K562 (cell line): ENCODE measurements around the gene TXNRD2. TPM values are rescaled to one million over a fixed set of nuclear protein-coding genes. Genes with fewer than 3 reads are reported as not detected.

Source experiments
- CHD4 ChIP-seq: fragments of 200-600 bp; sonication (generic); IDR thresholded peaks from 3 replicates; pipeline ENCODE4 v1.6.1; 2012; ENCODE audit warnings: low read depth, mild to moderate bottlenecking, mixed read lengths, low read length, inconsistent platforms; ENCODE audit not compliant: insufficient read depth, insufficient replicate concordance, poor library complexity, severe bottlenecking
- DDX20 ChIP-seq: fragments of 450-650 bp; IDR thresholded peaks from 2 replicates; pipeline ENCODE4 v1.6.1; 2016; ENCODE audit warnings: missing genetic modification characterization, low read depth, mild to moderate bottlenecking, missing compliant biosample characterization, moderate library complexity
- EHMT2 ChIP-seq: fragments of 450-650 bp; IDR thresholded peaks from 2 replicates; pipeline ENCODE4 v1.6.1; 2018; ENCODE audit warnings: antibody characterized with exemption
- FOXJ2 ChIP-seq: fragments of 200-800 bp; sonication (Bioruptor generic); IDR thresholded peaks from 2 replicates; pipeline ENCODE4 v1.6.1; 2016; ENCODE audit warnings: missing genetic modification characterization, missing compliant biosample characterization
- KDM5B ChIP-seq: fragments of 200-600 bp; sonication (generic); IDR thresholded peaks from 2 replicates; pipeline ENCODE4 v1.6.1; 2012; ENCODE audit warnings: low read depth, mild to moderate bottlenecking, moderate library complexity, low read length, control low read depth, inconsistent platforms; ENCODE audit not compliant: insufficient replicate concordance
- MTF1 ChIP-seq: fragments of 250-450 bp; sonication (Bioruptor Pico); IDR thresholded peaks from 2 replicates; pipeline ENCODE4 v1.9.0; 2021; ENCODE audit warnings: moderate library complexity, mild to moderate bottlenecking, inconsistent platforms, borderline replicate concordance
- MYC ChIP-seq, 2 experiments: fragments of 250-450 bp in 1 of 2; sonication (Bioruptor Pico) in 1 of 2; IDR thresholded peaks; 2 replicates each; pipeline versions ENCODE4 v1.5.1 to v1.6.1; 2012 to 2021; ENCODE audit warnings: low read depth in 2 of 2, borderline replicate concordance in 1 of 2, improper control_type of control experiment in 1 of 2, low read length in 1 of 2, mild to moderate bottlenecking in 1 of 2, moderate library complexity in 1 of 2
- RNF2 ChIP-seq: sonication (generic); IDR thresholded peaks from 2 replicates; pipeline ENCODE4 v1.6.1; 2016
- SMARCA5 ChIP-seq: fragments of 450-650 bp; IDR thresholded peaks from 2 replicates; pipeline ENCODE4 v1.6.1; 2016
- SMARCC2 ChIP-seq: fragments of 450-650 bp; IDR thresholded peaks from 2 replicates; pipeline ENCODE4 v1.6.1; 2017; ENCODE audit warnings: antibody characterized with exemption, moderate library complexity, mild to moderate bottlenecking, low read depth
- SRSF1 ChIP-seq: fragments of 200-400 bp; formaldehyde crosslinking; IDR thresholded peaks from 2 replicates; pipeline ENCODE4 v1.6.1; 2017; ENCODE audit warnings: mild to moderate bottlenecking, low read depth, low read length, moderate library complexity
- STAG1 ChIP-seq: sonication (generic); formaldehyde crosslinking; IDR thresholded peaks from 2 replicates; pipeline ENCODE4 v1.5.0; 2020; ENCODE audit warnings: missing genetic modification reagents, borderline replicate concordance
- TAF1 ChIP-seq: IDR thresholded peaks from 2 replicates; pipeline ENCODE4 v1.6.1; 2011; ENCODE audit warnings: mild to moderate bottlenecking, low read length, moderate library complexity; ENCODE audit not compliant: insufficient read depth, control insufficient read depth, severe bottlenecking; ENCODE audit errors: extremely low read depth
- TAL1 ChIP-seq: fragments of 450-650 bp; IDR thresholded peaks from 2 replicates; pipeline ENCODE4 v1.6.1; 2016; ENCODE audit warnings: mild to moderate bottlenecking
- YY1 ChIP-seq, 3 experiments: IDR thresholded peaks; 2 replicates each; pipeline ENCODE4 v1.6.1; 2011; ENCODE audit warnings: low read length in 2 of 3, mild to moderate bottlenecking in 2 of 3, moderate library complexity in 2 of 3, borderline replicate concordance in 1 of 3, control low read depth in 1 of 3, low read depth in 1 of 3; ENCODE audit not compliant: insufficient read depth in 3 of 3, insufficient replicate concordance in 2 of 3, control insufficient read depth in 1 of 3, insufficient read length in 1 of 3; ENCODE audit errors: extremely low read depth in 1 of 3
- ZBTB2 ChIP-seq: fragments of 450-650 bp; IDR thresholded peaks from 2 replicates; pipeline ENCODE4 v1.6.1; 2016; ENCODE audit warnings: antibody characterized with exemption
- ZC3H11A ChIP-seq: IDR thresholded peaks from 2 replicates; pipeline ENCODE4 v1.6.1; 2012; ENCODE audit warnings: low read depth, low read length, improper control_type of control experiment
- ZNF143 ChIP-seq: sonication (generic); formaldehyde crosslinking; IDR thresholded peaks from 2 replicates; pipeline ENCODE4 v1.9.0; 2022; ENCODE audit warnings: mild to moderate bottlenecking, missing genetic modification reagents
- ZNF23 ChIP-seq: fragments of 250-450 bp; sonication (Bioruptor Pico); IDR thresholded peaks from 2 replicates; pipeline ENCODE4 v1.4.0; 2020; ENCODE audit warnings: mild to moderate bottlenecking
- ZNF408 ChIP-seq: fragments of 250-450 bp; sonication (Bioruptor Pico); IDR thresholded peaks from 2 replicates; pipeline ENCODE4 v1.4.0; 2020; ENCODE audit warnings: low read depth, mild to moderate bottlenecking, moderate library complexity
- polyA plus RNA-seq, 8 experiments: library from polyadenylated mRNA; depleted of rRNA in 4 of 8; stranded (reverse) in 5 of 8; unstranded in 3 of 8; fragments of >200 nt; fragmentation: Nextera tagmentation in 2 of 8; fragmentation: Illumina TruSeq in 1 of 8; extraction: Ambion mirVana in 2 of 8; extraction: Trizol in 1 of 8; gene quantifications; 2 replicates each; pipeline versions ENCODE4 v1.2.1 to v1.2.3, GENCODE V29; 2011 to 2014; ENCODE audit warnings: inconsistent platforms in 1 of 8, missing spikeins in 1 of 8
- total RNA-seq, 7 experiments: library from RNA; depleted of rRNA in 6 of 7; stranded (reverse); fragments of >200 nt in 6 of 7; fragmentation: Illumina TruSeq in 2 of 7; extraction: Trizol in 2 of 7; gene quantifications; 2 replicates each; pipeline versions ENCODE4 v1.2.1 to v1.2.3, GENCODE V29; 2011 to 2021; ENCODE audit warnings: low replicate concordance in 1 of 7
- TF ChIP-seq, protein P1 (sequence below): fragments of 450-650 bp; formaldehyde crosslinking; IDR thresholded peaks from 2 replicates; pipeline ENCODE4 v1.4.0; 2022; ENCODE audit warnings: missing genetic modification characterization
- TF ChIP-seq, protein P2 (sequence below): sonication (generic); formaldehyde crosslinking; IDR thresholded peaks from 2 replicates; pipeline ENCODE4 v1.8.1; 2023; ENCODE audit warnings: mild to moderate bottlenecking, missing genetic modification reagents

The TXNRD2 gene
- total and polyA plus RNA-seq, 9 of the 15 experiments (the other 6 are each of a cell fraction or from before 2014, with no cell fraction given) = 3.3 to 80.2 (median 49.4) TPM

DNA sequence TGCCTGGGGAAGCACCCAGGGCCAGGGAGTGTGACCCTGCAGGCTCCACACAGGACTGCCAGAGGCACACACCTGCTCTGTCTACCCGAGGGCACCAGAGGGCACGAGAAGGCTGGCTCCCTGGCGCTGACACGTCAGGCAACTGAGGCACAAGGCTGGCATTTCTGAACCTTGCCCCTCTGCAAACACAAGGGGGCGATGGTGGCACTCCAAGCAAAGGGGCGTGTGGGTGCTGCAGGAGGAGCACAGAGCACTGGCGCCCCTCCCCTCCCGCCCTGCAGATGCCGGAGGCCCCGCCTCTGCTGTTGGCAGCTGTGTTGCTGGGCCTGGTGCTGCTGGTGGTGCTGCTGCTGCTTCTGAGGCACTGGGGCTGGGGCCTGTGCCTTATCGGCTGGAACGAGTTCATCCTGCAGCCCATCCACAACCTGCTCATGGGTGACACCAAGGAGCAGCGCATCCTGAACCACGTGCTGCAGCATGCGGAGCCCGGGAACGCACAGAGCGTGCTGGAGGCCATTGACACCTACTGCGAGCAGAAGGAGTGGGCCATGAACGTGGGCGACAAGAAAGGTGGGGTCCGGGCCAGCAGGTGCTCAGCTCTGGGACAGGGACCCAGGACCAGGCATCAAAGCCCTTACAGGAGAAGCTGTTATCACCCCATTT lies 20.8 kb upstream of the TXNRD2 start (continued):
- TF ChIP-seq ZBTB2 (peak; percentile 80; the same call in 1 of the 2 replicates), CHD4 (no peak), KDM5B (peak; percentile 20), EHMT2 (no peak), STAG1 (CRISPR knock-in tag) (no peak), DDX20 (tag) (no peak), YY1 (IDR thresholded peaks at IDR 0.05; ENCODE audit: borderline replicate concordance in 1 of 3, control insufficient read depth in 1 of 3, extremely low read depth in 1 of 3, insufficient read depth in 3 of 3, insufficient read length in 1 of 3, insufficient replicate concordance in 2 of 3, low read depth in 1 of 3, low read length in 2 of 3) (peak in 1 of 3 experiments; percentile 28), TAL1 (no peak), MYC (IDR thresholded peaks at IDR 0.05; ENCODE audit: low read depth, low read length) (peak; percentile 46; the same call in 1 of the 2 replicates), MYC (CRISPR knock-in tag; IDR thresholded peaks at IDR 0.05; ENCODE audit: borderline replicate concordance, low read depth) (no peak), SMARCA5 (peak; percentile 73; the same call in 1 of the 2 replicates), ZNF143 (no peak), FOXJ2 (no peak), RNF2 (no peak), ZNF23 (no peak), SRSF1 (no peak), ZNF408 (CRISPR knock-in tag) (no peak), TAF1 (no peak), MTF1 (CRISPR knock-in tag) (no peak), SMARCC2 (no peak), ZC3H11A (no peak)
- TF ChIP-seq, protein P1, sequence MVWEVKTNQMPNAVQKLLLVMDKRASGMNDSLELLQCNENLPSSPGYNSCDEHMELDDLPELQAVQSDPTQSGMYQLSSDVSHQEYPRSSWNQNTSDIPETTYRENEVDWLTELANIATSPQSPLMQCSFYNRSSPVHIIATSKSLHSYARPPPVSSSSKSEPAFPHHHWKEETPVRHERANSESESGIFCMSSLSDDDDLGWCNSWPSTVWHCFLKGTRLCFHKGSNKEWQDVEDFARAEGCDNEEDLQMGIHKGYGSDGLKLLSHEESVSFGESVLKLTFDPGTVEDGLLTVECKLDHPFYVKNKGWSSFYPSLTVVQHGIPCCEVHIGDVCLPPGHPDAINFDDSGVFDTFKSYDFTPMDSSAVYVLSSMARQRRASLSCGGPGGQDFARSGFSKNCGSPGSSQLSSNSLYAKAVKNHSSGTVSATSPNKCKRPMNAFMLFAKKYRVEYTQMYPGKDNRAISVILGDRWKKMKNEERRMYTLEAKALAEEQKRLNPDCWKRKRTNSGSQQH (CRISPR knock-in tag) = peak; percentile 44; the same call in 1 of the 2 replicates
- TF ChIP-seq, protein P2, sequence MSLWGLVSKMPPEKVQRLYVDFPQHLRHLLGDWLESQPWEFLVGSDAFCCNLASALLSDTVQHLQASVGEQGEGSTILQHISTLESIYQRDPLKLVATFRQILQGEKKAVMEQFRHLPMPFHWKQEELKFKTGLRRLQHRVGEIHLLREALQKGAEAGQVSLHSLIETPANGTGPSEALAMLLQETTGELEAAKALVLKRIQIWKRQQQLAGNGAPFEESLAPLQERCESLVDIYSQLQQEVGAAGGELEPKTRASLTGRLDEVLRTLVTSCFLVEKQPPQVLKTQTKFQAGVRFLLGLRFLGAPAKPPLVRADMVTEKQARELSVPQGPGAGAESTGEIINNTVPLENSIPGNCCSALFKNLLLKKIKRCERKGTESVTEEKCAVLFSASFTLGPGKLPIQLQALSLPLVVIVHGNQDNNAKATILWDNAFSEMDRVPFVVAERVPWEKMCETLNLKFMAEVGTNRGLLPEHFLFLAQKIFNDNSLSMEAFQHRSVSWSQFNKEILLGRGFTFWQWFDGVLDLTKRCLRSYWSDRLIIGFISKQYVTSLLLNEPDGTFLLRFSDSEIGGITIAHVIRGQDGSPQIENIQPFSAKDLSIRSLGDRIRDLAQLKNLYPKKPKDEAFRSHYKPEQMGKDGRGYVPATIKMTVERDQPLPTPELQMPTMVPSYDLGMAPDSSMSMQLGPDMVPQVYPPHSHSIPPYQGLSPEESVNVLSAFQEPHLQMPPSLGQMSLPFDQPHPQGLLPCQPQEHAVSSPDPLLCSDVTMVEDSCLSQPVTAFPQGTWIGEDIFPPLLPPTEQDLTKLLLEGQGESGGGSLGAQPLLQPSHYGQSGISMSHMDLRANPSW (CRISPR knock-in tag) = 0 out of 2 replicates have a peak, but pooled peaks have one; percentile 65
